ENCODE measurements around the gene MYH11.

GRCh38 chr16:15736529-15736928 is 120.3 kb downstream of the MYH11 start:
- TF ChIP-seq GABPA (IDR thresholded peaks at IDR 0.05; ENCODE audit: low read depth) (no peak), BCL3 (IDR thresholded peaks at IDR 0.05; ENCODE audit: borderline replicate concordance, insufficient read depth, low read depth, low read length, poor library complexity, severe bottlenecking) (no peak), E2F4 (IDR thresholded peaks at IDR 0.05; ENCODE audit: low read depth, low read length) (no peak), CTCF (IDR thresholded peaks at IDR 0.05 in 2 of 3, conservative IDR thresholded peaks at IDR 0.05 in 1 of 3; ENCODE audit: control insufficient read depth in 2 of 3, extremely low read depth in 1 of 3, insufficient read depth in 1 of 3, low read depth in 3 of 3, low read length in 3 of 3) (no peak), EZH2 (IDR thresholded peaks at IDR 0.05; ENCODE audit: borderline replicate concordance, control insufficient read depth, low read depth, low read length) (no peak)
